ENCODE data around the gene IQSEC1.

Gene IQSEC1

GRCh38 chr3:12926660-12927059 is 146.6 kb downstream of the IQSEC1 start:
- no peak for TF ChIP-seq FOXM1 (IDR thresholded peaks at IDR 0.05; ENCODE audit: borderline replicate concordance, low read depth)
- no peak for TF ChIP-seq TCF12 (IDR thresholded peaks at IDR 0.05; ENCODE audit: low read depth)
- no peak for TF ChIP-seq TEAD4 (IDR thresholded peaks at IDR 0.05)
- no peak for TF ChIP-seq EP300 (IDR thresholded peaks at IDR 0.05; ENCODE audit: borderline replicate concordance)
- TF ChIP-seq CREB1 (IDR thresholded peaks at IDR 0.05; ENCODE audit: low read depth) = no peak
- no peak for TF ChIP-seq NFIC (IDR thresholded peaks at IDR 0.05)
- no peak for TF ChIP-seq RAD21 (IDR thresholded peaks at IDR 0.05; ENCODE audit: low read depth)
- TF ChIP-seq REST (IDR thresholded peaks at IDR 0.05; ENCODE audit: low read depth) = no peak

GRCh38 chr3:12925648-12926047 is 147.6 kb downstream of the IQSEC1 start:
- no peak for TF ChIP-seq USF1 (IDR thresholded peaks at IDR 0.05)
- no peak for TF ChIP-seq EGR1 (IDR thresholded peaks at IDR 0.05)
- no peak for TF ChIP-seq TEAD4 (IDR thresholded peaks at IDR 0.05)

GRCh38 chr3:12924437-12924836 is 148.8 kb downstream of the IQSEC1 start:
- TF ChIP-seq RAD21 (IDR thresholded peaks at IDR 0.05; ENCODE audit: low read depth) = no peak
- no peak for TF ChIP-seq TCF12 (IDR thresholded peaks at IDR 0.05; ENCODE audit: low read depth)
- TF ChIP-seq YY1 (IDR thresholded peaks at IDR 0.05; ENCODE audit: low read depth) = no peak
- no peak for TF ChIP-seq NFIC (IDR thresholded peaks at IDR 0.05)
- TF ChIP-seq EGR1 (IDR thresholded peaks at IDR 0.05) = no peak
- TF ChIP-seq EP300 (IDR thresholded peaks at IDR 0.05; ENCODE audit: borderline replicate concordance) = no peak
- no peak for TF ChIP-seq CREB1 (IDR thresholded peaks at IDR 0.05; ENCODE audit: low read depth)
- TF ChIP-seq MAX (IDR thresholded peaks at IDR 0.05) = no peak
- no peak for TF ChIP-seq TAF1 (IDR thresholded peaks at IDR 0.05; ENCODE audit: low read depth)
- no peak for TF ChIP-seq FOXM1 (IDR thresholded peaks at IDR 0.05; ENCODE audit: borderline replicate concordance, low read depth)
- TF ChIP-seq USF1 (IDR thresholded peaks at IDR 0.05) = no peak
- no peak for TF ChIP-seq CEBPB (IDR thresholded peaks at IDR 0.05)
- TF ChIP-seq ZBTB7A (IDR thresholded peaks at IDR 0.05; ENCODE audit: low read depth) = no peak
- TF ChIP-seq REST (IDR thresholded peaks at IDR 0.05; ENCODE audit: low read depth) = no peak

- no peak for TF ChIP-seq TAF1 (IDR thresholded peaks at IDR 0.05; ENCODE audit: low read depth)
- TF ChIP-seq EGR1 (IDR thresholded peaks at IDR 0.05) = no peak
- TF ChIP-seq MAX (IDR thresholded peaks at IDR 0.05) = no peak
- TF ChIP-seq FOXM1 (IDR thresholded peaks at IDR 0.05; ENCODE audit: borderline replicate concordance, low read depth) = no peak
- TF ChIP-seq YY1 (IDR thresholded peaks at IDR 0.05; ENCODE audit: low read depth) = no peak
- no peak for TF ChIP-seq REST (IDR thresholded peaks at IDR 0.05; ENCODE audit: low read depth)
- TF ChIP-seq USF1 (IDR thresholded peaks at IDR 0.05) = no peak
- no peak for TF ChIP-seq EP300 (IDR thresholded peaks at IDR 0.05; ENCODE audit: borderline replicate concordance)
- no peak for TF ChIP-seq CEBPB (IDR thresholded peaks at IDR 0.05)
- no peak for TF ChIP-seq RAD21 (IDR thresholded peaks at IDR 0.05; ENCODE audit: low read depth)
- TF ChIP-seq CREB1 (IDR thresholded peaks at IDR 0.05; ENCODE audit: low read depth) = no peak
- TF ChIP-seq TEAD4 (IDR thresholded peaks at IDR 0.05) = no peak
- no peak for TF ChIP-seq NFIC (IDR thresholded peaks at IDR 0.05)
- no peak for TF ChIP-seq ZBTB7A (IDR thresholded peaks at IDR 0.05; ENCODE audit: low read depth)
- no peak for TF ChIP-seq TCF12 (IDR thresholded peaks at IDR 0.05; ENCODE audit: low read depth)
These were observed 150.3 kb downstream of the IQSEC1 start for GRCh38 chr3:12922881-12923431.

Data from Ishikawa (cell line).